Mucosa of gallbladder (tissue), 1 donor: ENCODE data around the gene PRUNE2. TPM values are rescaled to one million over a fixed set of nuclear protein-coding genes. Genes with fewer than 3 reads are reported as not detected.
"Not testable (repeated sequence)": the region's sequence is repeated elsewhere in the genome, so short reads cannot be mapped to it uniquely, and the experiment has no call there.

Source experiments
- DNase-seq: peaks from one replicate; pipeline ENCODE4 v3.0.0-alpha.2; 2020; ENCODE audit warnings: low spot score
- total RNA-seq: library from RNA; stranded (reverse); gene quantifications from one replicate; pipeline ENCODE4 v1.2.1, GENCODE V29; 2021
- donor health status: DM: no; HTN: no; CAD: no.

Gene PRUNE2
- total RNA-seq, 1 donor from 2014 or later = 91.7 TPM

- DNase-seq = no peak
Measured at GRCh38 chr9:76699971-76700370, 205.9 kb downstream of the PRUNE2 start.

GRCh38 chr9:76697554-76697953 lies 208.4 kb downstream of the PRUNE2 start:
- DNase-seq = no peak

GRCh38 chr9:76697081-76697480 lies 208.8 kb downstream of the PRUNE2 start:
- no peak for DNase-seq

GRCh38 chr9:76693912-76694311 lies 212.0 kb downstream of the PRUNE2 start:
- DNase-seq = no peak

- no peak for DNase-seq
Measured at GRCh38 chr9:76692458-76693129, 213.3 kb downstream of the PRUNE2 start.

GRCh38 chr9:76691517-76692313 lies 214.2 kb downstream of the PRUNE2 start:
- no peak for DNase-seq

- DNase-seq = no peak
Measured at GRCh38 chr9:76690973-76691370, 214.9 kb downstream of the PRUNE2 start.

- no peak for DNase-seq
Measured at GRCh38 chr9:76690246-76690972, 215.5 kb downstream of the PRUNE2 start.

- no peak for DNase-seq
Measured at GRCh38 chr9:76688471-76689238, 217.3 kb downstream of the PRUNE2 start.

- DNase-seq = no peak
Measured at GRCh38 chr9:76687861-76688391, 218.0 kb downstream of the PRUNE2 start.

GRCh38 chr9:76686756-76687155 lies 219.2 kb downstream of the PRUNE2 start:
- DNase-seq = no peak

GRCh38 chr9:76684213-76684612 lies 221.7 kb downstream of the PRUNE2 start:
- DNase-seq = no peak

- no peak for DNase-seq
Measured at GRCh38 chr9:76681556-76681955, 224.4 kb downstream of the PRUNE2 start.

- DNase-seq = no peak
Measured at GRCh38 chr9:76680716-76681425, 225.0 kb downstream of the PRUNE2 start.

- DNase-seq = no peak
Measured at GRCh38 chr9:76677481-76678055, 228.3 kb downstream of the PRUNE2 start.

- no peak for DNase-seq
Measured at GRCh38 chr9:76676857-76677256, 229.1 kb downstream of the PRUNE2 start.

- DNase-seq = no peak
Measured at GRCh38 chr9:76667521-76667957, 238.4 kb downstream of the PRUNE2 start.

GRCh38 chr9:76665966-76666365 lies 239.9 kb downstream of the PRUNE2 start:
- DNase-seq = not testable (repeated sequence)

- DNase-seq = no peak
Measured at GRCh38 chr9:76665458-76665857, 240.5 kb downstream of the PRUNE2 start.

- no peak for DNase-seq
Measured at GRCh38 chr9:76664120-76664519, 241.8 kb downstream of the PRUNE2 start.
